IMR-90 (cell line): ENCODE data around the gene STK10. TPM values are rescaled to one million over a fixed set of nuclear protein-coding genes. Genes with fewer than 3 reads are reported as not detected.
A peak's percentile ranks its signal among the peaks of the same experiment; 100 is the strongest.

ENCODE experiments used
- ATAC-seq: fragments of 200-7000 bp; cut with Tn5 transposase; 2 replicates; pipeline ENCODE4 v1.9.1; 2020; ENCODE audit warnings: low read depth, mild to moderate bottlenecking, moderate library complexity
- BruUV-seq: library from RNA; stranded (reverse); fragments of 400-500 nt; replicated peaks from 2 replicates; lab custom pipeline; 2021; lab: Mats Ljungman, UMichigan
- CTCF ChIA-PET: fragments of 300-600 bp; formaldehyde crosslinking; extraction: SDS; loops from one replicate; lab custom pipeline; 2021; ENCODE audit warnings: antibody characterized with exemption; lab: Yijun Ruan, JAX
- POLR2A ChIA-PET: fragments of 300-600 bp; sonication (Branson Sonifier 250); formaldehyde crosslinking; loops from one replicate; lab custom pipeline; 2022; ENCODE audit warnings: antibody characterized with exemption; ENCODE audit not compliant: unreplicated experiment; lab: Charles Lee
- DNase-seq: peaks from one replicate; pipeline ENCODE4 v3.0.0; 2013
- H2AFZ ChIP-seq: replicated peaks from 2 replicates; pipeline ENCODE3; 2013; ENCODE audit warnings: low read length, mild to moderate bottlenecking; ENCODE audit not compliant: poor library complexity
- H2AK5ac ChIP-seq: 2 replicates; pipeline ENCODE4 v1.6.1; 2013; ENCODE audit warnings: low read depth, low read length, inconsistent platforms
- H2AK9ac ChIP-seq: replicated peaks from 2 replicates; pipeline ENCODE3; 2013; ENCODE audit warnings: mild to moderate bottlenecking, low read depth, low read length, moderate library complexity; ENCODE audit not compliant: poor library complexity
- H2BK120ac ChIP-seq: 2 replicates; pipeline ENCODE4 v1.6.1; 2013; ENCODE audit warnings: low read depth, low read length, inconsistent platforms
- H2BK15ac ChIP-seq: 3 replicates; pipeline ENCODE4 v1.6.1; 2013; ENCODE audit warnings: low read depth, low read length, inconsistent platforms
- H2BK20ac ChIP-seq: 2 replicates; pipeline ENCODE4 v1.6.1; 2013; ENCODE audit warnings: low read depth, mild to moderate bottlenecking, inconsistent platforms, low read length, moderate library complexity
- H2BK5ac ChIP-seq: 2 replicates; pipeline ENCODE4 v1.6.1; 2013; ENCODE audit warnings: mild to moderate bottlenecking, low read depth, low read length, inconsistent platforms; ENCODE audit not compliant: poor library complexity, severe bottlenecking
- H3K14ac ChIP-seq: replicated peaks from 2 replicates; pipeline ENCODE4 v1.6.1; 2013; ENCODE audit warnings: low read depth, low read length, inconsistent platforms
- H3K18ac ChIP-seq: 2 replicates; pipeline ENCODE4 v1.6.1; 2013; ENCODE audit warnings: low read depth, low read length, control low read depth
- H3K23ac ChIP-seq: 2 replicates; pipeline ENCODE4 v1.6.1; 2013; ENCODE audit warnings: low read depth, low read length, inconsistent platforms
- H3K27ac ChIP-seq: 2 replicates; pipeline ENCODE4 v1.5.1; 2013; ENCODE audit warnings: mild to moderate bottlenecking, control low read depth, low read length; ENCODE audit not compliant: insufficient read depth
- H3K27me3 ChIP-seq: 2 replicates; pipeline ENCODE4 v1.6.1; 2013; ENCODE audit warnings: low read length; ENCODE audit not compliant: control insufficient read depth, insufficient read depth
- H3K36me3 ChIP-seq: 2 replicates; pipeline ENCODE4 v1.6.1; 2013; ENCODE audit warnings: low read length, mixed read lengths; ENCODE audit not compliant: control insufficient read depth, insufficient read depth
- H3K4ac ChIP-seq: 2 replicates; pipeline ENCODE4 v1.6.1; 2013; ENCODE audit warnings: low read depth, low read length, inconsistent platforms
- H3K4me1 ChIP-seq: 2 replicates; pipeline ENCODE4 v1.6.1; 2013; ENCODE audit warnings: low read length, mixed read lengths; ENCODE audit not compliant: control insufficient read depth, insufficient read depth
- H3K4me2 ChIP-seq: 2 replicates; pipeline ENCODE4 v1.6.1; 2013; ENCODE audit warnings: low read depth, mild to moderate bottlenecking, control low read depth, low read length, moderate library complexity
- H3K4me3 ChIP-seq: 2 replicates; pipeline ENCODE4 v1.5.1; 2013; ENCODE audit warnings: low read depth, mild to moderate bottlenecking, control low read depth, low read length, moderate library complexity; ENCODE audit not compliant: insufficient read depth
- H3K56ac ChIP-seq: 2 replicates; pipeline ENCODE4 v1.6.1; 2013; ENCODE audit warnings: low read length, inconsistent platforms; ENCODE audit not compliant: insufficient read depth; ENCODE audit errors: extremely low read depth
- H3K79me1 ChIP-seq, 2 experiments: 2 replicates each; pipeline ENCODE4 v1.6.1; 2013; ENCODE audit warnings: low read length in 2 of 2, inconsistent platforms in 1 of 2, low read depth in 1 of 2
- H3K9ac ChIP-seq: 2 replicates; pipeline ENCODE4 v1.6.1; 2013; ENCODE audit warnings: low read depth, low read length, control low read depth
- H3K9me1 ChIP-seq: 2 replicates; pipeline ENCODE4 v1.6.1; 2013; ENCODE audit warnings: low read length, inconsistent platforms; ENCODE audit not compliant: insufficient read depth
- H3K9me3 ChIP-seq: 2 replicates; pipeline ENCODE4 v1.6.1; 2013; ENCODE audit warnings: low read length; ENCODE audit not compliant: control insufficient read depth, insufficient read depth
- H4K20me1 ChIP-seq: 2 replicates; pipeline ENCODE4 v1.6.1; 2013; ENCODE audit warnings: low read length, inconsistent platforms; ENCODE audit not compliant: insufficient read depth
- H4K5ac ChIP-seq: 2 replicates; pipeline ENCODE4 v1.6.1; 2013; ENCODE audit warnings: mild to moderate bottlenecking, low read depth, low read length, control low read depth
- H4K8ac ChIP-seq, 2 experiments: 2 replicates each; pipeline ENCODE4 v1.6.1; 2013; ENCODE audit warnings: low read depth in 2 of 2, low read length in 2 of 2, control low read depth in 1 of 2, inconsistent platforms in 1 of 2
- H4K91ac ChIP-seq: 2 replicates; pipeline ENCODE4 v1.6.1; 2013; ENCODE audit warnings: low read depth, low read length, inconsistent platforms; ENCODE audit not compliant: insufficient read depth
- BHLHE40 ChIP-seq: fragments of 150-350 bp; IDR thresholded peaks from 2 replicates; pipeline ENCODE4 v1.6.1; 2016; ENCODE audit warnings: mild to moderate bottlenecking, low read depth, low read length
- CEBPB ChIP-seq: IDR thresholded peaks from 2 replicates; pipeline ENCODE4 v1.6.1; 2012; ENCODE audit warnings: low read depth, low read length, improper control_type of control experiment
- CHD1 ChIP-seq: IDR thresholded peaks from 2 replicates; pipeline ENCODE4 v1.6.1; 2012; ENCODE audit warnings: low read depth, low read length, improper control_type of control experiment
- FOS ChIP-seq: fragments of 150-350 bp; IDR thresholded peaks from 2 replicates; pipeline ENCODE4 v1.6.1; 2016; ENCODE audit warnings: low read depth, low read length
- MAFK ChIP-seq: IDR thresholded peaks from 2 replicates; pipeline ENCODE4 v1.6.1; 2012; ENCODE audit warnings: low read depth, low read length, improper control_type of control experiment
- MAZ ChIP-seq: IDR thresholded peaks from 2 replicates; pipeline ENCODE4 v1.6.1; 2012; ENCODE audit warnings: low read depth, mild to moderate bottlenecking, low read length, improper control_type of control experiment, moderate library complexity, borderline replicate concordance
- MXI1 ChIP-seq: IDR thresholded peaks from 2 replicates; pipeline ENCODE4 v1.6.1; 2012; ENCODE audit warnings: low read depth, mild to moderate bottlenecking, low read length, moderate library complexity, borderline replicate concordance
- NFE2L2 ChIP-seq: fragments of 150-350 bp; IDR thresholded peaks from 2 replicates; pipeline ENCODE4 v1.6.1; 2016; ENCODE audit warnings: low read depth, mild to moderate bottlenecking, low read length
- POLR2A ChIP-seq: IDR thresholded peaks from 2 replicates; pipeline ENCODE4 v1.6.1; 2012; ENCODE audit warnings: mild to moderate bottlenecking, low read depth, low read length
- RAD21 ChIP-seq: IDR thresholded peaks from 2 replicates; pipeline ENCODE4 v1.6.1; 2012; ENCODE audit warnings: low read length, improper control_type of control experiment
- RCOR1 ChIP-seq: IDR thresholded peaks from 2 replicates; pipeline ENCODE4 v1.6.1; 2012; ENCODE audit warnings: mild to moderate bottlenecking, low read length, improper control_type of control experiment; ENCODE audit not compliant: insufficient replicate concordance
- RFX5 ChIP-seq: IDR thresholded peaks from 2 replicates; pipeline ENCODE4 v1.8.0; 2012; ENCODE audit warnings: low read depth, mild to moderate bottlenecking, low read length, moderate library complexity
- SMC3 ChIP-seq: fragments of 150-350 bp; IDR thresholded peaks from 2 replicates; pipeline ENCODE4 v1.6.1; 2016; ENCODE audit warnings: low read depth, mild to moderate bottlenecking, antibody characterized with exemption, low read length, moderate library complexity
- WGBS, 2 experiments: methylation state at CpG; one replicate each; pipeline versions ENCODE4 v1.1.5 to v1.1.7; 2013; ENCODE audit warnings: missing lambda C conversion rate in 2 of 2; ENCODE audit not compliant: insufficient read length in 1 of 2; ENCODE audit errors: extremely low coverage in 2 of 2; 5-methylcytosine and 5-hydroxymethylcytosine counted together
- dilution Hi-C: fragments of 300-500 bp; cut with HindIII; formaldehyde crosslinking; loops from one replicate; pipeline ENCODE4 v1.14.3; 2018; ENCODE audit warnings: low sequenced_read_pairs; ENCODE audit not compliant: unreplicated experiment
- in situ Hi-C: fragments of 300-500 bp; cut with MboI; formaldehyde crosslinking; loops from 3 replicates; pipeline ENCODE4 v1.14.3; 2019; ENCODE audit warnings: low sequenced_read_pairs, inconsistent platforms, mixed read lengths
- intact Hi-C: fragments of 100-400 bp; cut with micrococcal nuclease; formaldehyde crosslinking; loops from 2 replicates; pipeline ENCODE4 v1.10.0; 2022
- polyA plus RNA-seq, 3 experiments: library from polyadenylated mRNA; depleted of rRNA; stranded (reverse); fragments of >200 nt; gene quantifications; 2 replicates each; pipeline ENCODE4 v1.2.3, GENCODE V29; 2012; ENCODE audit warnings: low replicate concordance in 1 of 3
- total RNA-seq: library from RNA; depleted of rRNA; stranded (reverse); fragments of >200 nt; gene quantifications from 2 replicates; pipeline ENCODE4 v1.2.3, GENCODE V29; 2012
- TF ChIP-seq, protein P1 (sequence below): fragments of 150-350 bp; IDR thresholded peaks from 2 replicates; pipeline ENCODE4 v1.6.1; 2017; ENCODE audit warnings: mild to moderate bottlenecking, antibody characterized with exemption, low read length, low read depth
- TF ChIP-seq, protein P2 (sequence below): fragments of 150-350 bp; IDR thresholded peaks from 2 replicates; pipeline ENCODE4 v1.6.1; 2016; ENCODE audit warnings: low read depth, mild to moderate bottlenecking, low read length, moderate library complexity, borderline replicate concordance
- TF ChIP-seq, protein P3 (sequence below): conservative IDR thresholded peaks from 2 replicates; pipeline ENCODE4 v1.5.1; 2012; ENCODE audit warnings: mild to moderate bottlenecking, low read depth, low read length, improper control_type of control experiment

Gene STK10
- total and polyA plus RNA-seq, 2 of the 4 experiments (the other 2 are of a cell fraction): 15.4 to 18.5 TPM

DNA sequence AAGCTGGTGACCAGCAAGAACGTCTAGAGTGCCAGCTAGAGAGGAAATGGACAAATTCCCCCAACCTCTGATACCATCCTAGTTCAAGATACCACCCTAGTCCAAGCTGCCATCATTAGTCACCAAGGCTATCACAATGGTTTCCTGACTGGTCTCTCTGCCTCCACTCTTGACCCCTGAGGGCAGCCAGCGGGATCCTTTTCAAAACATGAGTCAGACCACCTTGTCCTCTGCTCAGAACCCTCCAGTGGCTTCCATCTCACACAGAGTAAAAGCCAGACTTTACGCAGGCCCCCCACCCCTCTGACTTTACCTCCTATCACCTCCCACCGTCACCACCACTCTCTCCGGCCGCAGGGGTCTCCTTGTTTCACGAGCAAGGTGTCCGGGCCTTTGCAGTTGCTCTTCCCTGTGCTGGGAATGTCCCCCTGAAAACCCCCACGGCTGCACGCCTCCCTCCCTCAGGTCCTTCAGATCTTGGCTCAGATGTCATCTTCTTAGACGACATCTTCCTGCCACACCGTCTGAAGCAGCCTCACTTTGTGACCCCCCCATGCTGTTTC is 139.4 kb downstream of the STK10 start:
- H4K20me1 ChIP-seq: no peaks in the 10 kb centered on the region
- H3K27me3 ChIP-seq: no peaks in the 10 kb centered on the region
- no peak overlapping the region for H3K27ac ChIP-seq
- no peaks in the 10 kb centered on the region for H3K9me3 ChIP-seq
- H3K36me3 ChIP-seq: peaks cover 45% of the 10 kb centered on the region
- POLR2A ChIA-PET: no interaction called here
- H3K9me1 ChIP-seq: peaks cover 4% of the 10 kb centered on the region; the same call in 1 of the 2 replicates
- TF ChIP-seq MXI1 (no peak), POLR2A (no peak), BHLHE40 (no peak), NFE2L2 (no peak), RFX5 (no peak), MAFK (no peak), CEBPB (no peak), RCOR1 (no peak), CHD1 (no peak), RAD21 (no peak), FOS (no peak), SMC3 (no peak), MAZ (no peak)
- TF ChIP-seq, protein P1, sequence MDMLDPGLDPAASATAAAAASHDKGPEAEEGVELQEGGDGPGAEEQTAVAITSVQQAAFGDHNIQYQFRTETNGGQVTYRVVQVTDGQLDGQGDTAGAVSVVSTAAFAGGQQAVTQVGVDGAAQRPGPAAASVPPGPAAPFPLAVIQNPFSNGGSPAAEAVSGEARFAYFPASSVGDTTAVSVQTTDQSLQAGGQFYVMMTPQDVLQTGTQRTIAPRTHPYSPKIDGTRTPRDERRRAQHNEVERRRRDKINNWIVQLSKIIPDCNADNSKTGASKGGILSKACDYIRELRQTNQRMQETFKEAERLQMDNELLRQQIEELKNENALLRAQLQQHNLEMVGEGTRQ: no peak
- TF ChIP-seq, protein P2, sequence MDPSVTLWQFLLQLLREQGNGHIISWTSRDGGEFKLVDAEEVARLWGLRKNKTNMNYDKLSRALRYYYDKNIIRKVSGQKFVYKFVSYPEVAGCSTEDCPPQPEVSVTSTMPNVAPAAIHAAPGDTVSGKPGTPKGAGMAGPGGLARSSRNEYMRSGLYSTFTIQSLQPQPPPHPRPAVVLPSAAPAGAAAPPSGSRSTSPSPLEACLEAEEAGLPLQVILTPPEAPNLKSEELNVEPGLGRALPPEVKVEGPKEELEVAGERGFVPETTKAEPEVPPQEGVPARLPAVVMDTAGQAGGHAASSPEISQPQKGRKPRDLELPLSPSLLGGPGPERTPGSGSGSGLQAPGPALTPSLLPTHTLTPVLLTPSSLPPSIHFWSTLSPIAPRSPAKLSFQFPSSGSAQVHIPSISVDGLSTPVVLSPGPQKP: no peak
- TF ChIP-seq, protein P3, sequence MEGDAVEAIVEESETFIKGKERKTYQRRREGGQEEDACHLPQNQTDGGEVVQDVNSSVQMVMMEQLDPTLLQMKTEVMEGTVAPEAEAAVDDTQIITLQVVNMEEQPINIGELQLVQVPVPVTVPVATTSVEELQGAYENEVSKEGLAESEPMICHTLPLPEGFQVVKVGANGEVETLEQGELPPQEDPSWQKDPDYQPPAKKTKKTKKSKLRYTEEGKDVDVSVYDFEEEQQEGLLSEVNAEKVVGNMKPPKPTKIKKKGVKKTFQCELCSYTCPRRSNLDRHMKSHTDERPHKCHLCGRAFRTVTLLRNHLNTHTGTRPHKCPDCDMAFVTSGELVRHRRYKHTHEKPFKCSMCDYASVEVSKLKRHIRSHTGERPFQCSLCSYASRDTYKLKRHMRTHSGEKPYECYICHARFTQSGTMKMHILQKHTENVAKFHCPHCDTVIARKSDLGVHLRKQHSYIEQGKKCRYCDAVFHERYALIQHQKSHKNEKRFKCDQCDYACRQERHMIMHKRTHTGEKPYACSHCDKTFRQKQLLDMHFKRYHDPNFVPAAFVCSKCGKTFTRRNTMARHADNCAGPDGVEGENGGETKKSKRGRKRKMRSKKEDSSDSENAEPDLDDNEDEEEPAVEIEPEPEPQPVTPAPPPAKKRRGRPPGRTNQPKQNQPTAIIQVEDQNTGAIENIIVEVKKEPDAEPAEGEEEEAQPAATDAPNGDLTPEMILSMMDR: no peak
- no peak overlapping the region for H3K4me3 ChIP-seq
- no TSS peak for BruUV-seq
- H2AK9ac ChIP-seq: no peak overlapping the region
- no peak overlapping the region for H3K14ac ChIP-seq
- no peak overlapping the region for H3K18ac ChIP-seq
- no peak overlapping the region for H4K91ac ChIP-seq
- no peak overlapping the region for H2BK5ac ChIP-seq
- H3K79me1 ChIP-seq: peaks cover 0 to 3% of the 10 kb centered on the region in 2 experiments; a peak in 2 of 4 replicates
- no peak overlapping the region for H3K4ac ChIP-seq
- dilution Hi-C loops (no loop called here), intact Hi-C loops (no loop called here), in situ Hi-C loops (loop anchor here (10.0 to 25.0 kb wide), 3 partner anchors 134 to 634 kb away; partner anchors contain the start of gene FGF18)
- H2BK15ac ChIP-seq: no peak overlapping the region
- H2BK20ac ChIP-seq: no peak overlapping the region
- ATAC-seq: no peak
- H3K4me2 ChIP-seq: no peak overlapping the region
- H3K4me1 ChIP-seq: no peaks in the 10 kb centered on the region
- no peak overlapping the region for H2AK5ac ChIP-seq
- no peak overlapping the region for H3K9ac ChIP-seq
- H4K5ac ChIP-seq: no peak overlapping the region
- H3K23ac ChIP-seq: no peak overlapping the region
- WGBS, 2 experiments: 94% methylated on average over 5 of the region's 12 CpGs; no CpG with 5 or more reads in 1 of the 2 experiments
- peak; percentile 38 for DNase-seq
- H4K8ac ChIP-seq: no peak overlapping the region
- H2AFZ ChIP-seq: no peak overlapping the region
- CTCF ChIA-PET: no interaction called here
- H2BK120ac ChIP-seq: no peak overlapping the region
- no peak overlapping the region for H3K56ac ChIP-seq
